GM19351 (cell line): ENCODE results near the gene KRT4.
"Not testable (repeated sequence)": the region's sequence is repeated elsewhere in the genome, so short reads cannot be mapped to it uniquely, and the experiment has no call there.

Source experiments
- ATAC-seq: cut with Tn5 transposase; IDR thresholded peaks from one replicate; pipeline ENCODE4 v1.9.1; 2021; ENCODE audit warnings: mild to moderate bottlenecking, moderate library complexity; ENCODE audit not compliant: unreplicated experiment

Gene KRT4

DNA sequence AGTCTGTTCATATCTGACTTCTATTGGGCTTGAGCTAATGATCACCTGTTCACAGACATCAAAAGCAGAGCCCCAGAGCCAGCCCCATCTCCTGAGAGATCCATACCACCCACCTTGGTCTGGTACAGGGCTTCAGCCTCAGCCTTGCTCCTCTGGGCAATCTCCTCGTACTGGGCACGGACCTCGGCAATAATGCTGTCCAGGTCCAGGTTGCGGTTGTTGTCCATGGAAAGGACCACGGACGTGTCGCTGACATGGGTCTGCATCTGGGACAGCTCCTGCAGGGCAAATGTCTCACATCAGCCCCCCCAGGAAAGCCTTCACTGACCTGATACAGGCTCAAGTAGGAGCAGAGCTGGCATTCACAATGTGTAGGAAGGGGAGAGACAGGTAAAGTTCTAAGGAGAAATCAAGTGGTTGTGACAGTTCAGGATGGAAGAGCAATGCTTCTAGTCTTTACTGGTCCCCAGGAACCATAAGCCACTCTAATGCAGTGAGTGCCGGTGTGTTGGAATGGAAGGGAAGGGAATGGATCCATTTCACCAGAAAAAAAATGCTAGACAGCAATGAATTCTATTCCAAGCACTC, 5.2 kb downstream of the KRT4 start:
- ATAC-seq, result no peak

- ATAC-seq, result no peak
Measured at GRCh38 chr12:52807544-52808470, 6.1 kb downstream of the KRT4 start.

- ATAC-seq, result no peak
Measured at GRCh38 chr12:52806821-52807543, 6.9 kb downstream of the KRT4 start.

GRCh38 chr12:52806169-52806811, 7.6 kb downstream of the KRT4 start:
- ATAC-seq, result no peak

DNA sequence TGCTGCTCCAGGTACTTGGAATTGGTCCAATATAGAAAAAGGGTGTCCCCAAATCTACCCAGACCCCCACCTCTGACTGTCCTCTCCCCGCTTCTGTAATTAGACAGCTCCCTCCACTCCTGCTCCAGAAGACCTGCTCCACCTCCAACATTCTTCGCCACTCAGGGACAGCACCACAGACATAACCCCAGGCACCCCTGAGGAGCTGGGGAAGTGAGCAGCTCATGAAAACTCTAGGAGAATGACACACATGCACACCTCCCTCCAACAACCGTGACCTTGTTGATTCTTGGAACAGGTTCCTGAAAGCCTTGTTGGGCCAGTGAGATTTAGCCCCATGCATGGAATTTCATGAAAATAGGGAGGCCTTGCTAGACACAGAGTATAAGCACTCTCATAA, 8.2 kb downstream of the KRT4 start:
- no peak for ATAC-seq

- no peak for ATAC-seq
Measured at GRCh38 chr12:52805000-52805399, 8.9 kb downstream of the KRT4 start.

DNA sequence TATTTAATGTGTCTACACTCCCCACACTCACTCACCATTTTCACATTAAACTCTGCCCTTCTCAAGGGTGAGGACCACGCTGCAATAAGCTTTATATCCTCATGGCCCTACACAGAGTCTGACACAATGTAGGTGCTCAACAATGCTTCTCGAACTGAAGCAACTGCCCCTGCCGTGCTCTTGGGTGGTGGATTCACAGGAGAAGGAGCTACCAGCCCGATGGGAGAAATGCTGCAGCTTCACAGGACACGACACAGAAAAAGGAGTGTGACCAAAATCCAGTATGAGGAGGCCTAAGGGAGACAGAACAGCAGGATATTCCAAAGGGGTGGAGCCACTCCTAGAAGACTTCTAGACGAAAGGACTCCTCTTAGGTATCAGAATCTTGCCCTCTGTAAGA, 11.5 kb downstream of the KRT4 start:
- ATAC-seq, result no peak

DNA sequence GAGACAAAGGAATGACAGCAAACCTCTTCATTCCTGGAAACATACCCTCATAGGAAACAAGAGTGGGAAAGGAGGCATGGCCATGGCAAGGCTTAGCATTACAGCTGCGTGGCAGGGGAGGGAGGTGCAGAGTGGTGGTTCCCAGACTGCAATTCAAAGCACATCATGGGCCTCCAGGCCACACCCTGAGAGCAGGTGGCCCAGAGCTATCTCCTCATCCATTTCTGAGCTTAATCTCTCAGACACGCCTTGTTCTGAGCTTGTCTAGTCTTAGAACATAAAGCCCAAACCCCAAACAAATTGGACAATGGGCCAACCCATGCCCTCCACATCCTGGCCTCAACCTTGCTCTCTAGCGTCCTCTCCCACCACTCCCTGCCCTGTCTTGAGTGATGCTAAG, 12.1 kb downstream of the KRT4 start:
- ATAC-seq, result no peak

GRCh38 chr12:52800259-52800917, 13.5 kb downstream of the KRT4 start:
- no peak for ATAC-seq

GRCh38 chr12:52799505-52800211, 14.3 kb downstream of the KRT4 start:
- no peak for ATAC-seq

GRCh38 chr12:52798671-52799504, 15.0 kb downstream of the KRT4 start:
- ATAC-seq, result no peak

- no peak for ATAC-seq
Measured at GRCh38 chr12:52798003-52798670, 15.8 kb downstream of the KRT4 start.

GRCh38 chr12:52797529-52797894, 16.4 kb downstream of the KRT4 start:
- no peak for ATAC-seq

DNA sequence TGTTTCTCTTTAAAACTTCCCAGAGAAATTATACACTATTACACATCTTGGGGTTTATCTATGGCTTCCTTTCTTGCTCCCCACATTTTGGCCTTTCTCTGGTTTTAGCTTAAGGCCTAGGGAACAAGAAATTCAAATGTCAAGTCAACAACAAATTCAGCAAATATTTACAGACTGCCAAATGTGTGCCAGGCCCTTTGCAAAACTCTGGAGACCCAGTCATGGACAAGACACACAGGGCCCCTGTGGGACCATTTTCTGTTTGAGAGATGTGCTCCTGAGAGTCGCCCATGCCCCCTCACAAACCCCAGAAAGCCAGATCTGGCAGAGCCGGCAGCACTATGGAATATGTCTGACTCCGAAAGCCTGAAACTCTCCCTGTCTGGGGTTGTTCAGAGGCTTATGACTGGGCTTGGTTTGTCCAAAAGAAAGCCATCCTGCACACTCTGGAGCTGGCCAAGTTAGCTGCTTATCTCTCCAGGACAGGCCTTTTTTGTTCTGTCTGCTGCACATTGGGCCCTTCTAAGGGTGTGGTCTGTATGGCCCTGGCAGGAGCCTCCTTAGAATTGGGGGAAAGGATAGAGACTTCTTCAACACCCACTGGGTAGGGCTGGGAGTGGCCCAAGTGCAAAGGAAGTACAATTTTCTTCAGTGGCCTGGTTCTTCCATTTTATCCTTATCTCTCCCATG, 16.9 kb downstream of the KRT4 start:
- ATAC-seq, result no peak

- ATAC-seq, result no peak
Measured at GRCh38 chr12:52796429-52796794, 17.5 kb downstream of the KRT4 start.

GRCh38 chr12:52795694-52796428, 18.1 kb downstream of the KRT4 start, which contains the start of gene KRT3:
KRT3 (minus strand) TSS chr12:52796117; CDS start chr12:52796042, 75 bp downstream.
- ATAC-seq, result no peak

GRCh38 chr12:52795332-52795674, 18.6 kb downstream of the KRT4 start:
- not testable (repeated sequence) for ATAC-seq
